ENCODE data around the gene HIVEP3. TPM values are rescaled to one million over a fixed set of nuclear protein-coding genes. Genes with fewer than 3 reads are reported as not detected.

The HIVEP3 gene
- total RNA-seq, 1 experiment from 2014 or later: not detected

DNA sequence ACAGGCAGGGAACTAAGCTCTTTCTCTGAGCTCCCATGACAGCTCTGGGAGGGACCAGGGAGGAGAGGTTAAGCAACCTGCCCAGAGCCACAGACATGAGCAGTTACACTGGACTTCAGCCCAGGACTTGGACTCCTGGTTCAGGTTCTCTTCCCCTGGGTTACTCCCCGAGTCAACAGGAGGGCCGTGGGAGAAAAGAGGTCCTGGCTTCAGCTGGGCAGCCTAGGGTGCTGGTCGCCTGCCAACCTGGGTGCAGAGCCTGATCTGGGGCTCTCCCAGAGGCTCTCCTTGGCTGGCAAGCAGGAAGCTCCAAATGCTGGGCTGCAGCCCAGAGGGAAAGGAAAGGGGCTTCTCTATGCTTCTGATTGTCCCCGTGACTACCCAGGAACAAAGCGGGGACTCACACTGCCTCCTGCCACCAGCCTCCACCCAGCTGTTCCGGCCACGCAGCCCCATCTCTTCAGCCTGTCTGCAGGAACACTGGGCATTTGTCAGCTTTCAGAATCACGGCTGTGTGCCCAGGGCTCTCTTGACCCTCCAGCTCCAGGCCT is 141.8 kb downstream of the HIVEP3 start:
- in situ Hi-C loops (cut with HindIII; ENCODE audit: low sequenced_read_pairs): no loop called here
- no peak for DNase-seq (ENCODE audit: low spot score)

DNA sequence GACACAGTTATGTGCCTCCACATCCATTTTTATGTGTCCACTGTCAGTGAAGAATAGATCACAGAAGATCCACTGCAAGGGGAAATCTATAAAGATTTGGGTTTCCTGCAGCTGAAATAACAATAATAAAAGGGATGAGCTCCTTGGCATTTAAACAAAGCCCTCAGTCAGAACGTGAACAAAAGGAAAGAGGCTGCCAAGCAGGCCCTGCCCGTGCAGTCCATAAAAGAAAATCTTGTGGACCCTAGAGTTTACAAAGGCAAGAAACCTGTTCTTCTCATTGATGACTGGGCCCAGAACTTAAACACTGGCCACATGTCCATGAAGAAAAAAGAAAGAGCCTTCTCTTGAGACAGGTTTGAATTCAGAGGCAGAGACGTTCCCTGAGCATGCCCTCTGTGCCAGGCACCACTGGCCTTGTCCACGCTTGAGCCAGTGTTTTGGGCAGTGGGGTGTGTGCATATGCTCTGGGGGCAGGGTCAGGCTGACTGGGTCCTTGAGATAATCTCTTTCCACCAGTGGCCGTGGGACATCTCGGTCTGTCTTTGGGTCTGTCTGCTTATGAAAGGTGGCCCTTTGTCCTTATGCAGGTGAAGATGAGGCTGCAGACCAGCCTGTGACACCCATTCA is 142.7 kb downstream of the HIVEP3 start:
- no peak for DNase-seq (ENCODE audit: low spot score)
- in situ Hi-C loops (cut with HindIII; ENCODE audit: low sequenced_read_pairs): no loop called here

DNA sequence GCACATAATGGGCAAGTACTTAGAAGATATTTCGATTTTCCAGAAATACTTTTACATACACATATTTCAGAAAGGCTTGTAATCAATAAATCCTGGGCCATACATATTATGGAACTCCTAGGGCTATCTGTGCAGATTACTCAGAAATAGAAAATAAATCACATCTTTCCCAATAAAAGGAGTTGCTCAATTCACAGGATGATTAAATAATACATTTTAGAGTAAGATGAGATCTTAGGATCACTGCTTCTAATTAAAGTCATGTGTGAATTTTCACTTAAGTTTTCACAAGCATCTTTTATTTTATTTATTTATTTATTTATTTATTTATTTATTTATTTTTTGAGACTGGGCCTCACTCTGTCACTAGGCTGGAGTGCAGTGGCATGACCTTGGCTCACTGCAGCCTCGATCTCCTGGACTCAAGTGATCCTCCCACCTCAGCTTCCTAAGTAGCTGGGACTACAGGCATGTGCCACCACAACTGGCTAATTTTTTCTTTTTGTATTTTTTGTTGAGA is 144.2 kb downstream of the HIVEP3 start:
- DNase-seq (ENCODE audit: low spot score): no peak
- in situ Hi-C loops (cut with HindIII; ENCODE audit: low sequenced_read_pairs): no loop called here

DNA sequence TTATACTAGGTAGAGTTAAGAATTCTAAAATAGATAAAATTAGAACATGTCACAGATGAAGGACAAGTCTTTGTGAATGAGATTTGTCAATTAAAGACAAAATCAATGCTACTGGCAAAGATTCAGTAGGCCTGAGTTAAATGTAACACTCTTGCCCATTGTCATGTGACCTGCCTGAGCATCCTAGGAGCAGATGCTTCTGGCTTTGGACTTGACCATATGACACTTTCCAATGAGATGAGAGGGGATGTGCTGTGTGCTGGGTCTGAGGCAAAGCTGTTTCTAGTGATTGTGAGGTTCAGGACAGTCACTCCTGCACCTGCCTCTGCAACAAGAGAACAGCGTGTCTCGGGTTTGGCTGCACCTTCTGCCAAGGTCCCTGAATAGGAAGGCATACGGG is 144.9 kb downstream of the HIVEP3 start:
- in situ Hi-C loops (cut with HindIII; ENCODE audit: low sequenced_read_pairs): no loop called here
- peak; percentile 72 for DNase-seq (ENCODE audit: low spot score)

DNA sequence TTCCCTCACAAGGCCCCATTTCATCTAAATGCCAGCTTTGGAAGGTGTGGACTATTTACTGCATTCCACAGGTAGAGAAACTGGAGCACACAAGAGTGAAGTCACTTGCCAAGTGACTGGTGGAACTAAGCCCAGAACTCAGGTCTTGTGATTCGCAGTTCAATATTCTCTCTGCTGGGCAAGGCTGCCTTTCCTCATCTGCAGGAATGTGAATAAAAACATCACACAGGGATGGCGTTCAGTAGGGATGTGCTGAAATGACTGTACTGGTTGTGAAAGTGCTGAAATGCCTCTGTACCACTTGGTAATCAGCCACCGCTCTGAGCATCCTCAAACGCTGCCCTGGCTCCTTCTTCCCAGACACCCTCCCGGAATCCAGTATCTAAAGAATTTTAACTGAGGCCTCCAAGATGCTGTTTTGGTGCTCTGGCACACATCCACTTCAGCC is 145.6 kb downstream of the HIVEP3 start:
- in situ Hi-C loops (cut with HindIII; ENCODE audit: low sequenced_read_pairs): no loop called here
- peak; percentile 62 for DNase-seq (ENCODE audit: low spot score)

DNA sequence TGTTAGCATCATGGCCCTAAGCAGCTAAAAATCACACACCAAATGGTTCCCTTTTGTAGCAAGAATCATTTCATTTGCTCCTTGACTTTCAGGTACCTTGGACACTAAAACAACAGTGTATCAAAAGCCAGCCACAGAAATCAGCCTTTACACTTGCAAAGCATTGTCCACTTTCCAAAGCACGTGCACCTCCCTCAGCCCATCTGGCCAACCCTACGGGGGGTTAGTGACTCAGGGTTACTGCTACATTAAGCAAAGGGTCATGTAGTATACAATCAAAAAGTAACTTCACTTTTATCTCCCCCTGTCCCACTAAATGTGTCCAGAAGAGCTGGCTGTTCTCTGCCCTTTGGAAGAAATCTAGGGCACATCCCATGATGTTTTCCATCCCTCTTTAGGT is 149.7 kb downstream of the HIVEP3 start:
- in situ Hi-C loops (cut with HindIII; ENCODE audit: low sequenced_read_pairs): no loop called here
- DNase-seq (ENCODE audit: low spot score): peak; percentile 42

DNA sequence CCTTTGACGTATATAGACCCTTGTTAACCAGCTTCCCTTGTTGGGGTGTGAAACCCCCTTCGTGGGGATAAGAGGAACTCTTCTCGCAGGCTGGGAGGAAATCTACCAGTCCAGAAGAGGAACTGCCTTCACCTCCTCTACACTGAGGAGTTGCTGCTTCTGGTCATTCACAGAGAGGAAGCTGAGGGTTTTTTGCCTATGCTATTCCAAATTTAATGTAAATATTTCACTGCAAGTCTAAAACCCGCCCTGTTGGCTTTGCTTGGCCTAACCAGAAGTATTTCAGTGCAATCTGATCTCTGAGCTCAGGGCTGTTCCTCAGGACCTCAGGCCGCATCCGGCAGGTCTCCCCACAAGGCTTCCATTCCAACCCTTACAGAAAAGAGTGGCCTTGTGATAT is 150.1 kb downstream of the HIVEP3 start:
- DNase-seq (ENCODE audit: low spot score): no peak
- in situ Hi-C loops (cut with HindIII; ENCODE audit: low sequenced_read_pairs): no loop called here

DNA sequence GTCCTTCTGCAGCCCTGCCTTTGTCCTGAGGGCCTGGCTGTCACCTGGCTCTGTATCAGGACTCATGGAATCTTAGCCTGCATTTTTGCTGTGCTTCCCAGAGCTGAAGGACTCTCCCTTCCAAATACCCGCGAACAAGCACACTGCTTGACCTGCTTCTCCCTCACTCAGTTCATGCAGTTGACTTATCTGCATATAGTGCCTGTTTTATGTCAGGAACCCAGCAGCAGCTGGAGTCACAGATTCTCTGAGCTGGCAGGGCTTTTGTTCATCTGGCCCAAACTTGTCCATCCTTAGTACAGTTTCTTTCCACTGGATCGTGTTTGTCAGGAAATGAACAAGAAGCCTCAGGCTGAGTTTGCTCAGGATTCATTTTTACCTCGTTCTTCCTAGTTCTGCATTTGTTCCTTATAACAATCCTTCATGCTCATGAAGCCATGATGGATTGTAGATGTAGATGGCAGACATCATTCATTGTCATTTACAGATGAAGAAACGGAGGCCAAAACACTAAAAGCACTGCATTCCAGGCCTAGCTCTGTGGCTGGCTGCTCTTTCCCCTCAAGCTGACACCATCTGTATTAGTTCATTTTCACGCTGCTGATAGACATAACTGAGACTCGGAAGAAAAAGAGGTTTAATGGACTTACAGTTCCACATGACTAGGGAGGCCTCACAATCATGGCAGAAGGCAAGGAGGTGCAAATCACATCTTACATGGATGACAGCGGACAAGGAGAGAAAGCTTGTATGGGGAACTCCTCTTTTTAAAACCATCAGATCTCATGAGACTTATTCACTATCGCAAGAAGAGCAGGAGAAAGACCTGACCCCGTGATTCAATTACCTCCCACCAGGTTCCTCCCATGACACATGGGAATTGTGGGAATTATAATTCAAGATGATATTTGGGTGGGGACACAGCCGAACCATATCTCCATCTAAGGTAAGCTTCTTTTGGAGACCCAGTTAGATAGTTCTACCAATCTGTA is 150.9 kb downstream of the HIVEP3 start:
- DNase-seq (ENCODE audit: low spot score): no peak
- in situ Hi-C loops (cut with HindIII; ENCODE audit: low sequenced_read_pairs): no loop called here

DNA sequence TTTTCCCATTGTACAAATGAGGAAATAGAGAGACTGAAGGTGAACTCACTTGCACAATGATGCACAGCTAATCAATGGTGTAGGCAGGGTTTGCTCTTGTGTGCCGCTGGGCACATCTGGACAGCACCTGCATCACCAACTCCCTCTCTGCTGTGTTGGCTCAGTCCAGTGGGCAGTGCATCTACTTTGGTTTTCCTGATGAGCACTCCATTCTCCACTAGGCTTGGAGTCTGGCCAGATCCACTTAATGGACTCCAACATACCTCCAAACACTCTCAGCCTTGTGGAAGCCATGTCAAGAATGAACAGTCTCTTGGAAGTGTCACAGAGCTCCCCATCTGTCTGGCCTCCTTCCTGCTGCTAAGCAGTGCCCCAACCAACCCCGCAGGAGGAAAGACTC is 152.2 kb downstream of the HIVEP3 start:
- no peak for DNase-seq (ENCODE audit: low spot score)
- in situ Hi-C loops (cut with HindIII; ENCODE audit: low sequenced_read_pairs): no loop called here

DNA sequence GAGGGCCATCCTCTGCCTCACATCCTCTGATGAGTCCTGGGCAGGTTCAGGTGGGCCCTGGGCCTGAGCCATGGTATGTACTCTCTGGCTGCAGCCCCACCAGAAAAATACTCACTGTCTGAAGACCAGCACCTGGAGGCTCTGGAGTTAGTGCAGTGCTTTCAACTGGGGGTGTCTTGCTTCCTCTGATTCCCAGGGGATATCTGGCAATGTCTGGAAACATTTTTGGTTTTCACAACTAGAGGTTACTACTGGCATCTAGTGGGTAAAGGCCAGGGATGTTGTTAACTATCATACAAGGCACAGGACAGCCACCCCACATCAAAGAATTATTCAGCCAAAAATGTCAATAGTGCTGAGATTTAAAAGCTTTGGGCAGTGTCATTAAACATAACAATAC is 152.7 kb downstream of the HIVEP3 start:
- in situ Hi-C loops (cut with HindIII; ENCODE audit: low sequenced_read_pairs): no loop called here
- DNase-seq (ENCODE audit: low spot score): no peak

DNA sequence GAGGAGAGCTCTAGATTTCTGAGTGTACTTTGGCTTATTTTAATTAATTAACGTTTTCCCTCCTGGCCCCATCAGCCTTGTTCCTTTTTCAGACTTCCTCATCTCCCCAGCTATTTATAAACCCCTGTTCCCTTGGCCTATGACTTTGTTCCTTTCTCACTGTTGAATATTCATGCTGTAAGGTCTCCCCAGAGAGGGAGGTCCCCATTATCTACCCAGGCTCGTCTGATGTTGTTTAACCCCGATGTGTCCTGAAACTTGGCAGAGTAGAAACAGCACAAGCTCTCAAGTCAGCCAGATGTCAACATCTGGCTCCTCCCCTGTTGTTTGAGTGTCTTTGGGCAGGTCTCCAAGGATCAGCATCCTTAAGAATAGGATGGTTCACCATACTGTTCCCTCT is 153.6 kb downstream of the HIVEP3 start:
- in situ Hi-C loops (cut with HindIII; ENCODE audit: low sequenced_read_pairs): no loop called here
- no peak for DNase-seq (ENCODE audit: low spot score)

DNA sequence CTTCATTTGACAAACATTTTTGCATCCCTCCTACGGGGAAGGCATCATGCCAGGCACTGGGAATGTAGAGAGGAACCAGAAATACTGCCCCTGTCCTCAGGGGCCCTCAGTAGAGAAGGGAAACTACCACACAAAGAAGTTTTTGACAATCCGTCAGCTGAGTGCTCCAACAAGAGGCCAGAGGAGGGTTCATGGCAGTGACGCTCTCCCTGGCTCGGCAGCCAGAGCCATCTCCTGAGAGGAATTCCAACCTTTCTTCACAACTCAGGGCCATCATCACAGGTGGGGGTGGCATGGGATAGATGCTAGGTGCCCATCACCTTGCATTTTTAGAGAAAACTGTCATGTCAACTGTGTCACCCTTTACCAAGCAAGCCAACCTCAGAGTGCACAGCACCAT is 154.1 kb downstream of the HIVEP3 start:
- DNase-seq (ENCODE audit: low spot score): no peak
- in situ Hi-C loops (cut with HindIII; ENCODE audit: low sequenced_read_pairs): no loop called here

DNA sequence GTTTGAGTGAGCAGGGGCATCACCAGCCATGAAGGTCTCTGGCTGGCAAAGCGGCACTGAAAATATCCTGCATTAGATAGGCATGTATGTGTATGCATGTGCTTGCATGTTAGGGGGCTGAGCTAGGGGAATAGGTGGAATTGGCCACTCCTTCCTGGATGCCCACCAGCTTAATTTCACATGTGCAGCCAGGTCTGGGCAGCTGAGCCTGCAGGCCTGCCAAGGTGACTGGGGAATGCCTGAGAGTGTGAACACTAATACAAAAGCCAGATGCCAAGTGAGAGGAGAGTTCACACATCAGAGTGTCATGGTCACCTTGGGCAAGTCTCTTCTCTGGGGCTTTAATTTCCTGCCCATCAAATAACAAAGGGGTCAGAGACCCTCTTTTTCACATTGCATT is 155.9 kb downstream of the HIVEP3 start:
- no peak for DNase-seq (ENCODE audit: low spot score)
- in situ Hi-C loops (cut with HindIII; ENCODE audit: low sequenced_read_pairs): no loop called here

DNA sequence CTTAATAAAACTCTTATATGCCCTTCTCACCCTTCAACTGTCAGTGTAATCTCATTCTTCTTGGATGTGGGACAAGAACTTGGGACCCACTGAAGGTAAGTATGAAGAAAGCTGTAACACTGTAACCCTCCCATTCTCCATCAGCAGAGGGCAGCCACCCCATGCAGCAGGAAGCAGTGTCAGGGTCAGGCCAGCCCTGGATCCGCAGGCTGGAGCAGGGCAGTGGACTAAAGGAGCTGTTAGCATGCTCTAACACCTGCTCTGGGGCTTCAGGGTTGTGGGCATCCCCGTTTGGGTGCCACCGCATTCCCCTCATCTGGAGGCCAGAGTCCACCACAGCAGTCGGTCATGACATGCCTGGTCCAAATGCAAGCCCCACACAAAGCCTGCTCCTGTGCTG is 156.5 kb downstream of the HIVEP3 start:
- no peak for DNase-seq (ENCODE audit: low spot score)
- in situ Hi-C loops (cut with HindIII; ENCODE audit: low sequenced_read_pairs): no loop called here

DNA sequence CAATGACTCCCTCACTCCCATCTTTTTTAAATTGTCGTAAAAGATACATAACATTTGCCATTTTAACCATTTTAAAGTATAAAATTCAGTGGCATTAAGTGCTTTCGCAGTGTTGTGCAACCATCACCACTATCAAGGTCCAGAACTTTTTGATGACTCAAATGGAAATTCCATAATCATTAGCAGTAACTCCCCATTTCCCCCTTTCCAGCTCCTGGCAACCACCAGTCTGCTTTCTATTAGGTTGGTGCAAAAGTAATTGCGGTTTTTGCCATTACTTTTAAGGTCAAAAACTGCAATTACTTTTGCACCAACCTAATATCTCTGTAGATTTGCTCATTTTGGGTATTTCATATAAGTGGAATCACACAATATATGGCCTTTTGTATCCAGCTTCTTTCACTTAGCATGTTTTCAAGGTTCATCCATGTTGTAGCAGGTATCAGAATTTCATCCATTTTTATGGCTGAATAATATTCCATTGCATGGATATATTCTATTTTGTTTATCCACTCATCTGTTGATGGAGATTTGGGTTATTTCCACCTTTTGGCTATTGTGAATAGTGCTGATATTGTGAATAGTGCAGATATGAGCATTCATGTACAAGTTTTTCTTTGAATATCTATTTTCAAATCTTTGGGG is 159.7 kb downstream of the HIVEP3 start:
- DNase-seq (ENCODE audit: low spot score): no peak
- in situ Hi-C loops (cut with HindIII; ENCODE audit: low sequenced_read_pairs): no loop called here

DNA sequence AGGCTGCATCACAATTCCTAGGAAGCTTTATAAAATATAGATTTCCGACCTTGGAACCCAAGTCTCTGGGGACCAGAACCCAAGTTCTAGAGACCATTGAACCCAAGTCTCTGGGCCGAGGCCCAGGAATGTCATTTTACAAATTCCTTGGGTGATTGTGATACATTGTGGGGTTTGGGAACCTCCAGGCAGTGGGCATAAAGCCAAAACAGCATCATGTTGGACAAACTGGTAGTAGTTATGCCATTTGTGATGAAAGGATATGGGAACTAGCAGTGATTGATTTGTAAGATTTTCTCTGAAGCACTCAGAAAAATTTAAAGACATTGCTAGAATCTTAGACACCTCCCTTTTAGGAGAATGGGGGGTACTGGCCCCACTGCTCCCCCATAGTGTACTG is 160.2 kb downstream of the HIVEP3 start:
- in situ Hi-C loops (cut with HindIII; ENCODE audit: low sequenced_read_pairs): no loop called here
- no peak for DNase-seq (ENCODE audit: low spot score)

DNA sequence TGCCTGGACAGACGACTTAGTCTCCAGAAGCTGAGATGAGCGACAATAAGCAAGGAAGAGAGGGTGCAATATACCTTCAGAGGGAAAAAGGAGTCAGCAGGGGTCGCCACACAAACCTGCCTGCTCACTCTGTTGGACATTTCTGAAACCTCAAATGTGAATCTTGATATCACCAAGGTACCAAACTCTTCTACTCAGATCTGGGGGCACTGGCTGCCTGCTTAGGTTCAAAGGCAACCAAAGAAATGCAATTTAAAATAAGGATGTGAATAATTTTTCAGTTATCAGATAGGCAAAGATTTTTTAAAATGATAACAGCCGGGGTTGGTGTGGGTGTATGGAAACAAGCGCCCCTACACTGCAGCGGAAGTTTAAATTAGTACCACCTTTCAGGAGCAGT is 164.2 kb downstream of the HIVEP3 start:
- no peak for DNase-seq (ENCODE audit: low spot score)
- in situ Hi-C loops (cut with HindIII; ENCODE audit: low sequenced_read_pairs): no loop called here

DNA sequence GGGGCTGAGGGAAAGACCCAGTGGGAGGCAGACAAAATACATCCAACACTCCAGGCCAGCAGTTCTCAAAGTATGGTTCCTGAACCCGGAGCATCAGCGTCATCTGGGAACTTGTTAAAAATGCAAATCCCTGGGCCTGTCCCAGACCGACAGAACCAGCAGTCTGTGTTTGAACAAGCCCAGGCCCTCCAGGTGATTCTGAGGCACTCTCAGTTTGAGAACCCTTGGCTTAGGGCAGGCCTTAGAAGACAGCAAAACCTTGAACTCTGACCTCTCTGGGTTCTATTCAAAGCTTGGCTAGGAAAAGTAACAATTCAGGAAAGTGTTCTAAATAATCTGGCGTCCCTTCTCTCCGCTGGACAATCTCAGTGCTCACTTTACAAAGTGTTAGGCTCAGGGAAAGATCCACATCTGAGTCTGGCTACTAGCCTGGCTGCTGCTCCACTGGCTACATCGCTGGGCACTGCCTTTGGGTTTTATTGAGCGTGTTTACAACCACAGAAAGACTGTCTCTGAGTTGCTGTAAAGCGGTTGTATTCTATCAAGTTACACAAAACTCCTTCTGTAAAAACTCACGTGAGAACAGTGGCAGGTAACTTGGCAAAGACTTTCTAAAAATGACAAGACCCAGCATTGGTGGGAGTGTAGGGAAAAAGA is 166.1 kb downstream of the HIVEP3 start:
- in situ Hi-C loops (cut with HindIII; ENCODE audit: low sequenced_read_pairs): no loop called here
- DNase-seq (ENCODE audit: low spot score): no peak

DNA sequence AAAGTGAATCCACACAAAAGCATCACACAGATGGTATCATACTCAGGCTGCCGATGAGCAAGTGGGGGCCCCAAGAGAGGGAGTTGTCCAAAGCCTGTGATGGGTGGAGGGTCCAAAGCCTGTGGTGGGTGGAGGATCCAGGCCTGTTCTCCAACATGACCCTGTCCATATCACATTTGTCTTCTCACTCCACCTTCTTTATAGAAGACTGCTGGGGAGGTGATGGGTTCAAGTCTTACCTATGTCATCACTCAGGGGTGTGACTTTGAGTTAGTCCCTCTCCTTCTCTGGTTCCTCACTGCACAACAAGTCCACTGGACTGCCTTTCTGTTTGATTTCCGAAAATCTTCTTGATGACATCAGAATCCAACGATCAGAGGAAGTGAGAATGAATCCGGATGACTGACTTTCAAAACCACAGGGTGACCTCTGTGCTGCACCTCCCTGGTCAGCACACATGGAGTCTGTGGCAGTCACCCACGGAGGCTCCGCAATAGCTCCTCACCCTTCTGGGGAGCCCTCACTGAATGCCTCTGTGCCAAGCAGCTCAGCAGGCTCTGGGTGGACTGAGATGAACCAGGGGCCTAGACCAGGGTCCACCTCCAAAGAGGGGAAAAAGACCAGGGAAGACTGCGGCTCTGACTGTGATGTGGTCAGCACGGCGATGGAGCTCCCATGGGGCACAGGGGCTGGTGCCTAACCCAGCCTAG is 166.8 kb downstream of the HIVEP3 start:
- DNase-seq (ENCODE audit: low spot score): no peak

More for the DNA sequence above, 166.8 kb downstream of the HIVEP3 start:
- in situ Hi-C loops (cut with HindIII; ENCODE audit: low sequenced_read_pairs): no loop called here
